ENCODE data around the gene TUFT1. TPM values are rescaled to one million over a fixed set of nuclear protein-coding genes. Genes with fewer than 3 reads are reported as not detected.

Gene TUFT1
- total and polyA plus RNA-seq, 10 of the 15 experiments (the other 5 are each of a cell fraction or from before 2014, with no cell fraction given), result 0.08 to 4.3 (median 3.2) TPM

GRCh38 chr1:151518936-151519335, 21.2 kb upstream of the TUFT1 start:
- ATAC-seq, result no peak
- Histone ChIP-seq H3K4me1 (ENCODE audit: control insufficient read depth, insufficient read depth, low read length) (0 out of 2 replicates have a peak, but pooled peaks cover under 1% of the 10 kb centered on the region), H4K20me1 (ENCODE audit: control insufficient read depth, insufficient read depth) (no peaks in the 10 kb centered on the region), H3K36me3 (ENCODE audit: control insufficient read depth in 2 of 2, insufficient read depth in 2 of 2, low read length in 1 of 2) (no peaks in the 10 kb centered on the region), H2AFZ (ENCODE audit: control insufficient read depth, low read depth, low read length) (no peak overlapping the region), H3K4me3 (no peak overlapping the region), H3K9ac (ENCODE audit: control insufficient read depth, insufficient read depth, low read length) (no peak overlapping the region), H3K27me3 (replicated peaks in 1 of 2; ENCODE audit: control insufficient read depth in 2 of 2, insufficient read depth in 2 of 2, low read length in 1 of 2) (no peaks in the 10 kb centered on the region; a peak in 1 of 4 replicates), H3K79me2 (ENCODE audit: control insufficient read depth, insufficient read depth, low read length) (no peaks in the 10 kb centered on the region), H3K4me2 (ENCODE audit: control insufficient read depth, insufficient read depth) (no peak overlapping the region), H3K9me3 (replicated peaks; ENCODE audit: control insufficient read depth, insufficient read depth, low read length) (no peaks in the 10 kb centered on the region), H3K27ac (ENCODE audit: control insufficient read depth, insufficient read depth) (no peak overlapping the region)
- TF ChIP-seq RAD21 (IDR thresholded peaks at IDR 0.05; ENCODE audit: insufficient read depth, low read depth, low read length) (no peak), JUND (IDR thresholded peaks at IDR 0.05; ENCODE audit: low read depth, low read length) (no peak), REST (IDR thresholded peaks at IDR 0.05; ENCODE audit: low read depth, low read length) (no peak), BACH1 (IDR thresholded peaks at IDR 0.05; ENCODE audit: borderline replicate concordance) (no peak), PAX5 (IDR thresholded peaks at IDR 0.05; ENCODE audit: borderline replicate concordance, low read depth, low read length) (no peak), PKNOX1 (IDR thresholded peaks at IDR 0.05) (no peak), CBX5 (IDR thresholded peaks at IDR 0.05; ENCODE audit: low read depth) (no peak), MAX (IDR thresholded peaks at IDR 0.05; ENCODE audit: low read depth, low read length) (no peak), E2F4 (IDR thresholded peaks at IDR 0.05; ENCODE audit: low read depth, low read length) (no peak), ZNF687 (IDR thresholded peaks at IDR 0.05) (no peak), ASH2L (IDR thresholded peaks at IDR 0.05; ENCODE audit: borderline replicate concordance, low read depth) (no peak), ATF2 (IDR thresholded peaks at IDR 0.05; ENCODE audit: low read length) (no peak)
- ChIA-PET RAD21 (ENCODE audit: unreplicated experiment) (no interaction called here), CTCF (interaction anchor here (2.4 kb wide), 1 partner anchor 14 kb away, joined by 5 read pairs; no protein-coding TSS in a partner anchor), POLR2A (no interaction called here), SMC1A (ENCODE audit: uncharacterized antibody, unreplicated experiment) (no interaction called here)
- no peak for FAIRE-seq
- DNase-seq (ENCODE audit: low read depth, low spot score), result no peak
- in situ Hi-C loops (cut with MboI) (no loop called here), intact Hi-C loops (cut with micrococcal nuclease; ENCODE audit: unreplicated experiment) (no loop called here)
- BruUV-seq (replicated peaks), result no TSS peak
- WGBS (ENCODE audit: insufficient coverage, insufficient replicate concordance, low lambda C conversion rate, missing lambda C conversion rate), result 69% methylated on average over 15 of the region's 15 CpGs

All from GM12878 (cell line).